ENCODE results near the gene CCR7. TPM values are rescaled to one million over a fixed set of nuclear protein-coding genes. Genes with fewer than 3 reads are reported as not detected.

Gene CCR7
- total RNA-seq, 1 experiment from 2014 or later, result not detected

DNA sequence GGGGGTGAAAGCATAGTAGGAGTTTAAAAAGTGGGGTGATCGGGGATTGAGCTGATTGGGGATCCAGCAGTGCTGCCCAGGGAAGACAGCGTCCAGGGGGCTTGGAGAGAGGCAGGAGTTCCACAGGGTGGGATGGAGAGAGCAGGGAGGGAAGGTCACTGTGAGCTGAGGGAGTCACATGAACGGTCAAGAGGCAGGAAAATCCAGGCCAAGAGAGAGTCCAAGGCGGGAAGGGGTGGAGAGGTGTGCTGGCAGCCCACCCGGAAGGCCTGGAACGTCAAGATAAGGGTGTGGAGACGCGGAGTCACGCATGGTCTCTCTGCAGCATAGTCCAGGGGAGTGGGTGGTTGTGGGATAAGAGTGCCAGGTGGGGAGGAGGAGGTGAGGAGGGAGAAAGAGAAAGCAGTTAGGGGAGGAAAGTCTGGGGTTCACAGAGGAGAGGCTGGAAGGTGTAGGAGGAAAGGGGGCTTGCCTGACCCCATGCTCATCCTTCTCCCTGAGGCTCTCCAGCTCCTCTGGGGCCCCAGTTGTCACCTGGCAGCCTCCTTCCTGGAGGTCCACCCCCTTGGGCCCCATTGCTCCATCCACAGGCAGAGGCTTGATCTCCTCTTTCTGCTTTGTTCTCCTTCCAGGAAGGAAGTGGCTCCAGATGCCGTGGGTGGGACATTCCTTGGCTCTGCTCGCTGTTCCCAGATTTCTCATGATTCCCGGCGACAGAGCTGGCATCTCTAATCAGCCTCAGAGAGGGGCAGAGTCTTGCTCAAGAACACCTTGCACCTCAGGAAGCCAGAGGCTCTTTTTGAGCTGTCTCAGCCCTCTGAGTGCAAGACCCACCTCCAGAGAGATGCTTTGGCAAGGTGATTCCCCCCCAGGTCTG is 28.7 kb downstream of the CCR7 start:
- DNase-seq (ENCODE audit: low spot score), result peak; percentile 74

- DNase-seq (ENCODE audit: low spot score), result no peak
Measured at GRCh38 chr17:40535924-40536294, 29.4 kb downstream of the CCR7 start.

- DNase-seq (ENCODE audit: low spot score), result no peak
Measured at GRCh38 chr17:40535438-40535837, 29.8 kb downstream of the CCR7 start.

GRCh38 chr17:40534371-40535189 is 30.7 kb downstream of the CCR7 start:
- DNase-seq (ENCODE audit: low spot score), result peak; percentile 44

DNA sequence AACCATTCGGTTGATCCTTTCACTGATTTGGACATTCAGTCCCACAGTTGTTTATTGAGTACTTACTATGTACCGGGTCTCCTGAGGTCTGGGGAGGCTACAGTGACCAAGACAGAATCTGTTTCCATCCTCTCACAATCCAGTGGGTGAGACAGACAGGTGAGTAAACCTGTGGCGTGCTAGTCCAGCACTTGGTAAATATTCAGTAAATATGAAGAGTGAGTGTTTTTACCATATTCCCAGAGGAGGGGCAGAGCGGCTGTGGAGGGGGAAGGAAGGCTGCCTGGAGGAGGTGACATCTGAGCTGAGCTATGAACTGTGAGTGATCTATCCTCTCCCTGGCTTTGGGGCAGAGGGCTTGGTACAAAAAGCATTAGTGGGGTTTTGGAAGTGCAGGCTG is 31.4 kb downstream of the CCR7 start:
- no peak for DNase-seq (ENCODE audit: low spot score)

DNA sequence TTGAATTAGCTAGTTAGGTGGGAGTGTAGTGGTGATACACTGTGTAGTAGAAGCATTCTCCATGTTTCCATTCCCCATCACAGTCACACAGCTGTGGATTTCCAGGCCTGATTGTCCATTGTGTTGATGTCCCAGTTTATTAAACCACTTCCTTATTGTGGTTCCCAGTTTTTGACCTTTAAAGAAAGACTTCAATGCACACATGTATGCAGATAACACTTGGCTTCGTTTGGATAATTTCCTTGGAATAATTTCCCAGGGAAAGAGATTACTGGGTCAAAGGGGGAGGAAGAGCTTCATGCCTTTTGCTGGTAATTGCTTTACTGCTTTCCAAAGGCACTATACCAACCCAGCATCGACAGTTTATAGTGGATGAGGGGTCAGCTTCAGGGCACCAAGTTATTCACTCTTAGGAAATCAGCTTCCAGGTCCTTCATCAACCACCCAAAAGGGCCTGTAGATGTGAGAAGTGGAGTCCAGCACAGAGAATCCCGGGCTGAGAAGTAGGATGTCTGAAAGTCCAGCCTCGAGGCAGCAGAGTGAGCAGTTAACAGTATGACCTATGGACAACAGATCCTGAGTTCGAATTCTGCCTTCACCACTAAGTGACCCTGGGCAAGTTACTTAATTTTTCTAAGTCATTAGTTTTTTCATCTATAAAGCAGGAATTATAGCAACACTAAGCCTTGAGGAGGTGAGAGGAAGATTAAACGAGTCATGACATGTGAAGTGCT is 32.6 kb downstream of the CCR7 start:
- peak; percentile 60 for DNase-seq (ENCODE audit: low spot score)

- no peak for DNase-seq (ENCODE audit: low spot score)
Measured at GRCh38 chr17:40531051-40531991, 34.0 kb downstream of the CCR7 start.

DNA sequence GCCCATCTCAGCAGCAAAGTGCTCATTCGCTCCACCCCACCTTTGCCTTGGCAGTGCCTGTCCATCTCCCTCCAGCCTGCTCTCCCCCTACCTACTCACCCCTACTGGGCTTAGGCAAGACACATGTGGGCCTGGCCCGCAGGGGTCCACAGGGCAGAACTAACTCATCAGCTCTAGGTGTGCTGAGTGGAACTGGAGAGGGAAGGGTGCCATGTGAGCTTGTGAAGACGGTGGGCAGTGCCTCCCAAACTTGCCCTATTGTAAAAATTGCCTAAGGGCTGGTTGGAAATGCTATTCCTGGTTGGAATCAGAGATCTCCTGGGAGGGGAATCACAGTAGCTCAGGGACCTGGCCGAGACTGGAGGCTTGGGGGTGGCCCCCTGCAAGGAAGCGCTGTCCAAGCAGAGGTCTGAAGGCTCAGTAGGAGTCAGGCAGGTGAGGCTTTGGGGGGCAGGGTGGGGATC is 34.7 kb downstream of the CCR7 start:
- DNase-seq (ENCODE audit: low spot score), result no peak

DNA sequence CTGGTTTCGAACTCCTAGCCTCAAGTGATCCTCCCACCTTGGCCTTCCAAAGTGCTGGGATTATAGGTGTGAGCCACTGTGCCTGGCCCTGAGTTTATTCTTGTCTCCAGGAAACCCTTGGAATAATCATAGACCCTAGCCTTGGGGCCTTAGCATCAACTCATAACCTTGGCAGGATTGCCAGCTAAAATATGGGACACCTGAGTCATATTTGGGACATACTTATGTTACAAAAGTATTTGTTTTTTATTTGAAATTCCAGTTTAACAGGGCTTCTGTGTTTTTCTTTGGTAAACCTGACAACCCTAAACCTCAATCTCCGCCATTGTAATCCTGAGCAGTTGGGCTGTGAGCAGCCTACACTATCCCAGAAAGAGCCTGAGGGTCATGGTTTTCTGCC is 35.3 kb downstream of the CCR7 start:
- no peak for DNase-seq (ENCODE audit: low spot score)

DNA sequence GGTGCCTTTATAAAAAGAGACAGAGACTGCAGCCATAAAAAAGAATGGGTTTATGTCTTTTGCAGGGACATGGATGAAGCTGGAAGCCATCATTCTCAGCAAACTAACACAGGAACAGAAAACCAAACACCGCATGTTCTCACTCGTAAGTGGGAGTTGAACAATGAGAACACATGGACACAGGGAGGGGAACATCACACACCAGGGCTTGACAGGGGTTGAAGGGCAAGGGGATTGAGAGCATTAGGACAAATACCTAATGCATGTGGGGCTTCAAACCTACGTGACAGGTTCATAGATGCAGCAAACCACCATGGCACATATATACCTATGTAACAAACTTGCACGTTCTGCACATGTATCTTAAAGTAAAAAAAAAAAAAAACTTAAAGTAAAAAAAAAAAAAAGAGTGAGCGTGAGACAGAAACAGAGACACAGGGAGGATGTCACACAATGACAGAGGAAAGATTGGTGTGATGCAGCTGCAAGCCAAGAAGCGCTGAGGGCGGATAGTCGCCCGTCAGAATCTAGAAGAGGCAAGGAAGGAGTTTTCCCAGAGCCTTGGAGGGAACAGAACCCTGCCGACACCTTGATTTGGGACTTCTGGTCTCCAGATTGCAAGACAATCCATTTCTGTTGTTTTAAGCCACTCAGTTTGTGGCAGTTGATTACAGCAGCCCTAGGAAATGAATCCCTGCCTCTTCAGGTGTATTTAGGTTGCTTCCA is 36.4 kb downstream of the CCR7 start:
- DNase-seq (ENCODE audit: low spot score), result no peak

DNA sequence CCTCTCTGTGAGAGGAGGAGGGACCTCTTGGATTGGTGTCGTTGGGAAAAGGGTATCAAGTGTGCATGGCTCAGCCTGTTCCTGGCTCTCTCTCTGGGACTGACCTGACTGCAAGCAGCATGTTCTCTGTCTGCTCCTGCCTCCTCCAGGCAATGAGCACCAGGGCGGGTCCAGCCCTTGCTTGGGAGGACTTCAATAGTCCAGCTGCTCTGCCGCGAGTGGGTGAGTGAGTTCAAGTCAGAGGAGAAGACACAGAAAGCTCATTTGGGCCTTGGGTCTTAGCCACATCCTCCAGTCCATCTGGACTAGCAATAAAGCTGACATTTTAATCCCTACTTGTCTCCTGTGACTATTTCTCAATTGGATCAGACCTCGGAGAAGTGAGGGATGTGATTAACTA is 38.6 kb downstream of the CCR7 start:
- DNase-seq (ENCODE audit: low spot score), result no peak

DNA sequence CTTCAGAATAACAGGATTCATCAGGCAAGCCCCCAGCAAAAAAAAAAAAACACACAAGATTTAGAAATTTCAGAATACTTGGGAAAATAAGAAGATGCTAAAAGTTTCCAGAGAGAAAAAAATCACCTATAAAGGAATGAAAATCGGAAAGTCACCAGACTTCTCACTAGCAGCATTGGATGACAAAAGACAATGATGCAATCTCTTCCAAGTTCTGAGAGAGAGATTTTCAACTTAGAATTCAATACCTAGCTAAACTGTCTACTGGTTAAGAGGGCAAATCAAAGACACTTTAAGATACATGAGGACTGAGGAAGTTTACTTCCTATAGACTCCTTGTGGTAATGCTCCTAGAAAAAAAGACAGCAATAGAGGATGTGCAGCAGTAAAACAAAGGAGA is 40.0 kb downstream of the CCR7 start:
- DNase-seq (ENCODE audit: low spot score), result no peak

DNA sequence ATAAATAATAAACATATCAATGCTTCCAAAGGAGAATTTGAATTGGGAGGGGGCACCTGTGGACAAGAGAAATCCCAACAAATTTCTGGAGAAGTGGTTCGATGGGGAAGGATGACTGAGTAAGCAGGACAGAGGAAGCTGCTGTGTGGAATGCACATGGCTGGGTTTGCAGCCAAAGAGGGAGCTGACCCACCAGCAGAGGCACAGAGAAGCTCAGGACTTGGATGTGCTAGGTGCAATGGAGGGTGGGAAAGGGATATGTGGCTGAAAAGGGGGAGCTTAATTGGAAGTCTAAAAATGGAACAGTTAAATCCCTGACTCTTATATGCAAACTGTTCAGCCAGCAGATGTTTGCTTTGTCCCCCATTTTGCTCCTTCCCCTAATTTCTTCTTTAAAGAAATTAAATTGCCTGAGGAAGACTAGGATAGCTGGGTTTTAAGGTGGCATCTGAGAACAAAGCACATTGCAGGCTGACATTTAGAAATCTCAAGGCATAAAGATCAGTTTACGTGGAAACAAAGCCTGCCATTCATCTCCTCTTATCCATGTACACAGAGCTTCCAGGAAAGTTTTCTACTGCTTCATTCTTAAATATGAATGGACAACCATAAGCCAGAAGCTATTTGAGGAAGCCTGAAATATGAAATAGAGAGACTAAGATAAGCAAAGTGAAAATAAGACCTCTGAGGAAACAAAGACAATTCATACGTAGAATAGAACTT is 40.9 kb downstream of the CCR7 start:
- DNase-seq (ENCODE audit: low spot score), result no peak

DNA sequence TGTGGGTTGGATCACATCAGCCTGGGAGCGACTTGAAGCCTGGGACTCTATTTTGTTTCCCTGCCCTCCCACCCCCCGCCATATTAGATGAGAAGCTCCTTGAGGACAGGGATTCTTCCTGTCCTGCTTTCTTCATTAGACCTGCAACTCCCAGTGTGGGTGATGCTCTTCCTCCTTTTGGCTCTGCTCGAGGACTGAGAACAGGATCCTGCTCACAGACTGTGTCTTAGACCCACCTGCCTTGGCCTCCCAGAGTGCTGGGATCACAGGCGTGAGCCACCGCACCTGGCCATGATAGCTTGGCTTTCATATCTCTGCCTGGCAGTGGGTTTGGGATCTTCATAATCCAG is 42.3 kb downstream of the CCR7 start:
- no peak for DNase-seq (ENCODE audit: low spot score)

- DNase-seq (ENCODE audit: low spot score), result no peak
Measured at GRCh38 chr17:40522250-40522960, 42.9 kb downstream of the CCR7 start.

- DNase-seq (ENCODE audit: low spot score), result no peak
Measured at GRCh38 chr17:40520991-40521453, 44.2 kb downstream of the CCR7 start.

DNA sequence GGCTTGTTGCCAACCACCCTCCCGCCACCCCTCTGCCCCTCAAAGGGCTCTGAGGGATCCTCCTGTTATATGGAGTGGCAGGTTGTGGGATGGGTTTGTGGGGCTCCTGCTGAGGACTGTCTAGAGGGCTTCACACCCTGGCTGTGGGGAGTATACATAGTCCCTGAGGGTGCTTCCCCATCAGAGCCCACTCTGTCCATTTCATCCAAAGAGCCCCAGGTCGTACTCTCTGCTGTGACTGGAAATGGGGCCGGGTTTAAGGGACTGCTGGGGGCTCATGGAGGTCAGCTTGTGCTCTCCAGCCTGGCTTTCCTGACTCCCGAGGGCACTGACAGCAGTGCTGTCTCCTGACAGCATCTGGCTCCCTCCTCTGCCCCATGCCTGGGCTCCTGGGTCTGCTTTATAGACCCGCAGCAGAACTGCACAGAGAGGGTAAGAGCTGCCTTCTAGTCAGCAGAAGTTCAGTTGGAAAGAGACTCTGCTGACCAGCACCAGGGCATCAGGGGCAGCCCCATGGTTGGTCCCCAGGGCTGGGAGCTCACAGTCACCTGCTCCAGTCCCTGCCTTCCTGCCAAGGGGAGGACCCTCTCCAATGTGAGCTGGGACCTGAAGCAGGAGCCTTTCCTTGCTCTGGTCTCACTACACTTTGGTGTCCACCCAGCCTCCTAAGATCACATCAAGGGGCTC is 46.0 kb downstream of the CCR7 start:
- DNase-seq (ENCODE audit: low spot score), result peak; percentile 16

- peak; percentile 86 for DNase-seq (ENCODE audit: low spot score)
Measured at GRCh38 chr17:40518401-40519088, 46.7 kb downstream of the CCR7 start.

Measured in HT-29 (cell line).